ENCODE measurements around the gene RNF223.
A peak's percentile ranks its signal among the peaks of the same experiment; 100 is the strongest.
"Not testable (repeated sequence)": the region's sequence is repeated elsewhere in the genome, so short reads cannot be mapped to it uniquely, and the experiment has no call there.

RNF223 gene

DNA sequence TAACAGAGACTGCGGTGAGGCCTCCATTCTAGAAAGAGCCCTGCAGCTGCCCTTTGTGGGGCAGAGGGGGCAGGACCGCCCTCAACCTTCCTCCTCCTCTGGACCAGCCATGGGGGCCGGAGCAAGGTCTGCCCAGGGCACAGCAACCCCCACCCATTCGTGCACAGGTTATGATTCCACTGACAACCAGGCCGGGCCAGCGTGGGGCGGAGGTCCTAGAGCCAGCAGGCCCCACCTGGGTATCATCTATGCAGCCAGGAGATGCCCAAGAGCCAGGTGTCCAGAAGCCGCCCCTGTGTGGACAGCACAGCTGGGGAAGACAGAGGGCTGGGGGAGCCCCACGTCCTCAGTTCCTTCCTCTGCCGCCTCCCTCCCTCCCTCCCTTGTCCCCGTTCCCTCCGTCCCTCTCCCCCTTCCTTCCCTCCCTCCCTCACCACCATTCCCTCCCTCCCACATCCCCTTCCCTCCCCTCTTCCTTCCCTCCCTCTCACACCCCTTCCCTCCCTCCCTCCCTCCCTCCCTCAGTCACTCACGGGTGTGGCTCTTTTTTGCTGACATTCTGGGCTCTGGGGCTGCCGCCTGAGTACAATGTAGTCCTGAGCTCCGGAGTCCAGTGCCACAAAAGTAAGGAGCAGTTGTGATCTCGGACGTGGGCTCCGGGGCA is 12.3 kb downstream of the RNF223 start:
- in situ Hi-C loops (cut with MboI; ENCODE audit: low sequenced_read_pairs, unreplicated experiment), result no loop called here
- TF ChIP-seq, protein P1, sequence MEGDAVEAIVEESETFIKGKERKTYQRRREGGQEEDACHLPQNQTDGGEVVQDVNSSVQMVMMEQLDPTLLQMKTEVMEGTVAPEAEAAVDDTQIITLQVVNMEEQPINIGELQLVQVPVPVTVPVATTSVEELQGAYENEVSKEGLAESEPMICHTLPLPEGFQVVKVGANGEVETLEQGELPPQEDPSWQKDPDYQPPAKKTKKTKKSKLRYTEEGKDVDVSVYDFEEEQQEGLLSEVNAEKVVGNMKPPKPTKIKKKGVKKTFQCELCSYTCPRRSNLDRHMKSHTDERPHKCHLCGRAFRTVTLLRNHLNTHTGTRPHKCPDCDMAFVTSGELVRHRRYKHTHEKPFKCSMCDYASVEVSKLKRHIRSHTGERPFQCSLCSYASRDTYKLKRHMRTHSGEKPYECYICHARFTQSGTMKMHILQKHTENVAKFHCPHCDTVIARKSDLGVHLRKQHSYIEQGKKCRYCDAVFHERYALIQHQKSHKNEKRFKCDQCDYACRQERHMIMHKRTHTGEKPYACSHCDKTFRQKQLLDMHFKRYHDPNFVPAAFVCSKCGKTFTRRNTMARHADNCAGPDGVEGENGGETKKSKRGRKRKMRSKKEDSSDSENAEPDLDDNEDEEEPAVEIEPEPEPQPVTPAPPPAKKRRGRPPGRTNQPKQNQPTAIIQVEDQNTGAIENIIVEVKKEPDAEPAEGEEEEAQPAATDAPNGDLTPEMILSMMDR (IDR thresholded peaks at IDR 0.05; ENCODE audit: borderline replicate concordance, control extremely low read depth, extremely low read depth, insufficient read depth, missing control alignments), result no peak
- DNase-seq (ENCODE audit: low spot score), result no peak

DNA sequence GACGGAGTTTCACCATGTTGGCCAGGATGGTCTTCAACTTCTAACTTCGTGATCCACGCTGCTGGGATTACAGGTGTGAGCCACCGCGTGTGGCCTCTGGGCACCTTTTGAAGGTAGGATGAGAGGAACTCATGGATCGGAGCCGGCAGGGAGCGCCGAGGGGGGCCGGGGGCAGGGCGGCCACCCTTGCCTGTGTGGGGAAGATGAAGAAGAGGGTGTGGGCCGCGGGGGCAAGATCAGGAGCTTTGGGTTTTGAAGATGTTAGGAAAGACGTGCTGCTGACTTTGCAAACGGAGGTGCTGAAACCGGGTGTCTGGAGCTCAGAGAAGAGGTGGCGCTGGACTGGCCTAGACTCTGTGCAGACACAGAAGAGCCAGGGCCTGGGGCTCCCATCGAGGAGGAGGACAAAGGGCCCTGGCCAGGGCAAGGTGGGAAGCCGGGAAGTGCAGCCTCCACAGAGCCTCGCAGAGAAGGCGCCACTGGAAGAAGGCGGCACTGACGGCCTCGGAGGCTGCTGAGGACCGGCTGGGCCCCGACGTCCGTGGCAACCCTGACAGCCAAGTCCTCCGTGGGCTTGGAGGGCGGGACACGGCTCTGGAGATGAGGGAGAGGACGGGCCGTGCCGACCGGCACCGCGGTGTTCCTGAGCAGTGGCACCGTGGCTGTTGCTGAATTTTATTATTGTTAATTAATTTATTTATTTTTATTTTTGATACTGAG is 13.7 kb downstream of the RNF223 start:
- no peak for DNase-seq (ENCODE audit: low spot score)
- in situ Hi-C loops (cut with MboI; ENCODE audit: low sequenced_read_pairs, unreplicated experiment), result no loop called here
- TF ChIP-seq, protein P1 (IDR thresholded peaks at IDR 0.05; ENCODE audit: borderline replicate concordance, control extremely low read depth, extremely low read depth, insufficient read depth, missing control alignments), result no peak

DNA sequence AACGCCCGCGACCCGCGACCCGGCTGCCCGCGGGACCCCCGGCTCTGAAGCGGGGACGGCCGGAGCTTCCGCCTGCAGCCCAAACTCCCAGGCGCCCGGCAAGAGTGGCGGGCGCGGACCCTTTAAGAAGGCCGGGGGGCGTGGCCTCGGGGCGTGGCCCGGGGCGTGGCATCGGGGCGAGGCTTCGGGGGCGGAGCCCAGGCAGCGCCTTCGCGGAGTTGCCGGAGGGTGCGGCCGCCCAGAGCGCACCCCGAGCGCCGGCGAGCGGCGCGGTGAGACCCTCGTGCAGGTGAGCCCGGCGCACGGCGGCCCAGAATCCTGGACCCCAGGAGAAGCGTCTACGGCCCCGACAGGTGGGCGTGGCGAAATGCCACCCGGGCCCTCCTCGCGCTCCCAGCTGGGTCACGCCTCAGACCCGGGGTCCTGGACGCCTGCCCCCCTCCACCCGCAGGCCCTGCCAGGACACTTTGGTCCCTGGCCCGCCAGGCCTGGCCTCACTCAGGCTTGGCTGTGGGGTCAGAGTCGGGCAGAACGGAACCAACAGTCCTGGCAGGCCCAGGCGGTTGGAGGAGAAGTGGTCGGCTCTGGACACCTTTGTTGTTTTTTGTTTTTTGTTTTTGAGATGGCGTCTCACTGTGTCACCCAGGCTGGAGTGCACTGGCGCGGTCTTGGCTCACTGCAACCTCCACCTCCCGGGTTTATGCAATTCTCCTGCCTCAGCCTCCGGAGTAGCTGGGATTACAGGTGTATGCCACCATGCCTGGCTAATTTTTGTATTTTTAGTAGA is 14.4 kb downstream of the RNF223 start:
- peak; percentile 98 for DNase-seq (ENCODE audit: low spot score)
- TF ChIP-seq, protein P1 (IDR thresholded peaks at IDR 0.05; ENCODE audit: borderline replicate concordance, control extremely low read depth, extremely low read depth, insufficient read depth, missing control alignments), result no peak
- in situ Hi-C loops (cut with MboI; ENCODE audit: low sequenced_read_pairs, unreplicated experiment), result no loop called here

DNA sequence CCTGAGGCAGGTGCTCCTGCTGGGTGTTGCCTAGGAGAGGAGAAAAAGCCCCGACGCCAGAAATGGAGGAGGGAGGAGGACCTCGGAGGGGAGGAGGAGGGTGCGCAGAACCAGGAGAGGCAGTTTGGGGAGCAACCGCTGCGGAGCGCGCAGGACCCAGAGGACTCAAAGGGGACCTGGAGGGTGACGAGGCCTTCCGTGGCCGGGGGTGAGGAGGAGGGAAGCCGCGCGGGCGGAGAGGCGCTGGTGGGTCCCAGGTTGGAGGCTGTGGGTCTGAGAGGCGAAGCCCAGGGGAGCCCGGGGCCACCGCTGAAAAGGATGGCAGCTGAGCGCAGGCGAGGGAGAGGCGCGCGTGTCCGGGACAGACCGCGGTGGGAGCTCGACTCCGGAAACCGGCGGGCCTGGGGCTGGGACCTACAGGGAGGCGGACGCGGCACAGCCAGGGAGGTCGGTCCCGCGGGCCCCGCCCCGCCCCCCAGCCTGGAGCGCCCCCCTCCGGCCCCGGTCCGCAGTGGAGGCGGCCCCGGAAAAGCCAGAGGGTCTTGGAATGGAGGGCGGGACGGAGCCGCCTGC is 15.1 kb downstream of the RNF223 start:
- in situ Hi-C loops (cut with MboI; ENCODE audit: low sequenced_read_pairs, unreplicated experiment), result no loop called here
- DNase-seq (ENCODE audit: low spot score), result no peak
- TF ChIP-seq, protein P1 (IDR thresholded peaks at IDR 0.05; ENCODE audit: borderline replicate concordance, control extremely low read depth, extremely low read depth, insufficient read depth, missing control alignments), result peak; percentile 22

DNA sequence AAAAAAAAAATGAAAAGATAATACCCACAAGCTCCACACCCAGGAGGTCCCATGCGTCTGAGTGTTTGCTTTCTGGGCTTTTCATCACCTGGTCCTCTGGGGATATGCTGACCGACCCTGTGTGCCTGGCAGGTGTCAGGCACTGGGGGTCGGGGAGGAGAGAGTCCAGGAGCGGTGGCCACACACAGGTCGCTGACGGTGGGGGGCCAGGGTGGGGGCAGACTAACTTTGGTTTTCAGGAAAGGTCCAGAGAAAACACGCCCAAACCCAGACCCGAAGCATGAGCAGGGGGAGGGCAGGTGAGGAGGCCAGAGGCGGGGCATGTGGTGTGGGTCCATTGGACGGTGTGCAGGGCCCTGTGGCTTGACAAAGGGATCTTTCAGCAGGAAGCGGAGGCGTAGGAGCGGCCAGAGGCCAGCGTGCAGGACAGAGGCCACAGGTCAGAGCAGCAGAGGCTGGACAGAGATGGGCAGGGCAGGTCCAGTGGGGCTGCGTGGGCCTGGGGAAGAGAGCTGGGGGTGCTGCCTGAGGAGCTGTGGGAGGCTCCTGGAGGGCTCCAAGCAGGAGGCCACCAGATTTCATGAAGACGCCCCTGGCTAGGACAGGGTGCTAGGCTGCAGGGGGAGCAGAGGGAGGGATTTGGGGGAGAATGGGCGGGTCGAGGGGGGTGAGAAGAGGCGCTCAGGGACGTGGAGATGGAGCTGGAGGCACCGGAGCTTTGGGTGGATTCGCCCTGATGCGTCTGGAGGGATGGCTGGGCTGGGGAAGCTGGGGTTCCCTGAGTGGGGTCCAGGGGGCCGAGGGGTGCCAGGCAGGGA is 15.8 kb downstream of the RNF223 start:
- TF ChIP-seq, protein P1 (IDR thresholded peaks at IDR 0.05; ENCODE audit: borderline replicate concordance, control extremely low read depth, extremely low read depth, insufficient read depth, missing control alignments), result no peak
- DNase-seq (ENCODE audit: low spot score), result no peak
- in situ Hi-C loops (cut with MboI; ENCODE audit: low sequenced_read_pairs, unreplicated experiment), result no loop called here

DNA sequence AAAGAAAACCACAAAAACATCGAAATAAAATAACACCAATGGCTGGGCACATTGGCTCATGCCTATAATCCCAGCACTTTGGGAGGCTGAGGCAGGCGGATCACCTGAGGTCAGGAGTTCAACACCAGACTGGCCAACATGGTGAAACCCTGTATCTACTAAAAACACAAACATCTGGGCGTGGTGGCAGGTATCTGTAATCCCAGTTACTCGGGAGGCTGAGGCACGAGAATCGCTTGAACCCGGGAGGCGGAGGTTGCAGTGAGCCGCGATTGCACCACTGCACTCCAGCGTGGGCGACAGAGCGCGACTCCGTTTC is 16.4 kb downstream of the RNF223 start:
- in situ Hi-C loops (cut with MboI; ENCODE audit: low sequenced_read_pairs, unreplicated experiment); DNase-seq (ENCODE audit: low spot score): not testable (repeated sequence)
